GM12872 (cell line): ENCODE measurements around the gene AIF1L.

Experiments
- TF ChIP-seq, protein P1 (sequence below): IDR thresholded peaks from 3 replicates; pipeline ENCODE4 v1.5.1; 2011; ENCODE audit warnings: low read depth, mild to moderate bottlenecking, low read length, moderate library complexity; ENCODE audit not compliant: insufficient read depth

Gene AIF1L

DNA sequence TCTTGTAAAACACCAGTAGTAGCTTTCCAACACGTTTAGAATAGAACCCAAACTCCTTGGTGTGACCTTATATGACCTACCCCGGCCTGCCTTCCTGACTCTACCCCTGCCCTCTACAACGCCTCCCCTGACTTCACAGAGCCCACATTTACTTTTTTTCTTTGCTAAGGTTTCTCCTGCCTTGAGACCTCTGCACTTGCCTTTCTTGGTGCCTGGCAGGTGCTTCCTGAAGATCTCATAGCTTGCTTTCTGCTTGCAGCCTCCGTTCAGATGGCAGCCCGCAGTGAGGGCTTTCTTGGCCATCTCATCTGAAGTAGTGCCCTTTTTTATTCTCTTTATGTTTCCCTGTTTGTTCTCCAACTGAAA is 53.3 kb downstream of the AIF1L start:
- TF ChIP-seq, protein P1, sequence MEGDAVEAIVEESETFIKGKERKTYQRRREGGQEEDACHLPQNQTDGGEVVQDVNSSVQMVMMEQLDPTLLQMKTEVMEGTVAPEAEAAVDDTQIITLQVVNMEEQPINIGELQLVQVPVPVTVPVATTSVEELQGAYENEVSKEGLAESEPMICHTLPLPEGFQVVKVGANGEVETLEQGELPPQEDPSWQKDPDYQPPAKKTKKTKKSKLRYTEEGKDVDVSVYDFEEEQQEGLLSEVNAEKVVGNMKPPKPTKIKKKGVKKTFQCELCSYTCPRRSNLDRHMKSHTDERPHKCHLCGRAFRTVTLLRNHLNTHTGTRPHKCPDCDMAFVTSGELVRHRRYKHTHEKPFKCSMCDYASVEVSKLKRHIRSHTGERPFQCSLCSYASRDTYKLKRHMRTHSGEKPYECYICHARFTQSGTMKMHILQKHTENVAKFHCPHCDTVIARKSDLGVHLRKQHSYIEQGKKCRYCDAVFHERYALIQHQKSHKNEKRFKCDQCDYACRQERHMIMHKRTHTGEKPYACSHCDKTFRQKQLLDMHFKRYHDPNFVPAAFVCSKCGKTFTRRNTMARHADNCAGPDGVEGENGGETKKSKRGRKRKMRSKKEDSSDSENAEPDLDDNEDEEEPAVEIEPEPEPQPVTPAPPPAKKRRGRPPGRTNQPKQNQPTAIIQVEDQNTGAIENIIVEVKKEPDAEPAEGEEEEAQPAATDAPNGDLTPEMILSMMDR, result no peak

DNA sequence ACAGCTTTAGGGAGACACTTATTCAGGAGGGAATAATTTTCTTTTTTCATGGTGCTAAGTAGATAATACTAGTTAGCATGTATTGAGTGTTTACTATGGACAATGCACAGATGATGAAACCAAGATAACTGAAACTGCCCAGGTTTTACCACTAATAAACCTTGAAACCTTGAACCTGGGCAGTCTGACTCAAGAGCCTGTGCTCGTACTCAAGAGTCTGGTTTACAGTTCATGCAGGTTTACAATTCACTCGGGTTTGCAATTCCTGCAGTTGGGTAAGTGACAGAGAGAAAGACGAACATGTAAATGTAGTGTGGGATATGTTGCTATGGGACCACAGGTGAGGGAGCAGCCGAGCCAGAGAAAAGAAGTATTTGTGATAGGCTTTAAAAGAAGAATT is 57.3 kb downstream of the AIF1L start:
- TF ChIP-seq, protein P1, result no peak

DNA sequence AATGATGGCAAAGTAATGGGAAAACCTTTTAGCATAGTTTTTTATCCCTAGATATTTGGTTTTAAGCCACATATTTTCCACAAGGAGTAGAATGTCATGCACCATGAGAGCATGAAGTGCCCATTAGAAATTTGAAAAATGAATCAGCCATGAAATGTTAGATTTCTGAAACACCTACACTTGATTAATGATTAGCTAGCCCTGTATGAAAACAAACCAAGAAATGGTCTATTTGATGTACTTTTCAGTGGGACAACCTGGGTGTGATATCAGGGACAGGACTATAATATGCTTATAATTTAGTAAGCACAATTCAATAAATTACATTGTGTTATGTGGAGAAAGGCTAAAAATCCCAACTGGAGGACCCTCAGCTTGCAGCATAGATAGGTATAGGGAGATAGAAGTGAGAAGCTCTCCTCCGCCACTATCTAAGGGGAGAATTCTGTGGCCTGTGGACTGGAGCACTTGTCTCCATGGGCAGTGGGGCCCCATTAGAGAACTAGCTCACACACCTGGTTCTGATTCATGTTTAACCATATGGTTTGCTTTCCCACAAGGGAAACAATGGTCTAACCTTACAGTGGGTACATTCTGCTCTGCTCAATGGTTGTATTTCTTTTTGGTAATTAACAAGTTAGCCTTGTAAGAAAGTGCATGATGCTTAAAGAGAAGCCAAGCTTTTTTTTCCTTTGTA is 64.2 kb downstream of the AIF1L start:
- TF ChIP-seq, protein P1, result no peak

DNA sequence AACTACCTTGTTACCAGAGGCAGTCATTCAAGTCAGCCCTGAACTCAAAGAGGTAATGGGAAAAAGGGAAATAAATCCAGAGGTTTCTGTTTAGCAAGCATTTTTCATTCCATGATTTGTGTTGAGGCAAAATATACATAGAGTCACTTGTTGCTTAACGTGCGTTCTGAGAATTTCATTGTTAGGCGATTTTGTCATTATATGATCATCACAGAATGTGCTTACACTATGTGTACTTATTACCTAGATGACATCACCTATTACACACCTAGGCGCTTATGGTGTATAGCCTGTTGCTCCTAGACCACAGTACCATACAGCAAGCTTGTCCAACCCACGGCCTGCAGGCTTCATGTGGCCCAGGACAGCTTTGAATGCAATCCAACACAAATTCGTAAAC is 65.3 kb downstream of the AIF1L start:
- TF ChIP-seq, protein P1, result no peak

DNA sequence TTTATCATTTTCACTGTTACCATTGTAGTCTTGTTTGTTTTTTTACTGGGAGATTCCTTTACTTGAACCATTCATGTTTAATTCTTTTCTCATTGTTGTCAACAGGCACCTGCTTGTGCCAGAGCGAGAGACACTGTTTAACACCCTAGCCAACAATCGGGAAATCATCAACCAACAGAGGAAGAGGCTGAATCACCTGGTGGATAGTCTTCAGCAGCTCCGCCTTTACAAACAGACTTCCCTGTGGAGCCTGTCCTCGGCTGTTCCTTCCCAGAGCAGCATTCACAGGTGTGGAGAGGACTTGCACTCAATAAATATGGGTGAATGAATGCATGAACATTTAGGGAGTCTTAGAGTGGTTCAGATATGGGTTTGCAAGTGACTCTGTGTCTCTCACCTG is 66.6 kb downstream of the AIF1L start:
- TF ChIP-seq, protein P1, result no peak

DNA sequence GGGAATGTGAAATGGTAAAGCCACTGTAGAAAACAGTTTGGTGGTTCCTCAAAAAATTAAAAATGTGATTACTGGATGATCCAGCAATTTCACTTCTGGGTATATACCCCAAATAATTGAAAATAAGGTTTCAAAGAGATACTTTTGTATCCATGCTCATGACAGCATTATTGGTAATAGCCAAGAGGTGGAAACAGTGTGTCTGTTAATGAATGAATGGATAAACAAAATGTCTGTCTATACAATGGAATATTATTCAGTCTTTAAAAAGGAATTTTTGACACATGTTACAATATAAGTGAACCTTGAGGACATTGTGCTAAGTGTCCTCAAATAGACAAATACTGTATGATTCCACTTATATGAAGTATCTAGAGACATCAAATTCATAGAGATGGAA is 69.2 kb downstream of the AIF1L start:
- TF ChIP-seq, protein P1, result no peak

DNA sequence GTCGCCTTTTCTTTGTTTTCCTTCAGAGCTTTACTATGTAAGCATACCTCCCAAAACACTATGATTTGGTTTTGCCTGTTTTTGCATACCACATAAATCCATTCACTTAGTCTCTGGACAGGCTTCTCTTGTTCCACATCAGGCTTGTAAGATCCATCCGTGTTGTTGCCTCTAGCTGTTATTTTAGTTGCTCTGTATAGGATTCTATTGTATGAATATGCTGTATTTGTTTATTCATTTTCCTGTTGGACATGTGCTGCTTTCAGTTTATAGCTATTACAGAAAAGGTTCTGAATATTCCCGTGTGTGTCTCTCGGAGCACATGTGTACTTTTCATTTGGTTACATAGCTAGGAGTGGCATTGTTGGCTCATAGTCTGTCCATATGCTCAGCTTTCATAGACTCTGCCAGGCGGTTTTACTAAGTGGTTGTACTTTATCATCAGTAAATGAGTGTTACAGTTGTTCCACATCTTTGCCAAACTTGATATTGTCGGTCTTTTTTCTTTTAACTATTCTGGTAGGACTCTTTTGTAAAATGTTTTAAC is 70.9 kb downstream of the AIF1L start:
- TF ChIP-seq, protein P1, result no peak
